Lung (tissue), 12 donors: ENCODE data around the gene FAM222A. TPM values are rescaled to one million over a fixed set of nuclear protein-coding genes. Genes with fewer than 3 reads are reported as not detected.

Source experiments
- ATAC-seq: fragments of 200-7000 bp; cut with Tn5 transposase; one replicate; pipeline ENCODE4 v1.9.1; 2020; ENCODE audit warnings: moderate number of reproducible peaks; ENCODE audit not compliant: insufficient read depth, low FRiP score
- DNase-seq, 3 donors: peaks; one replicate each; pipeline ENCODE4 v3.0.0-alpha.2; 2013 to 2017
- H3K27ac ChIP-seq, 2 donors: one replicate each; pipeline ENCODE4 v1.5.1; 2013; ENCODE audit warnings: mild to moderate bottlenecking in 2 of 2, moderate library complexity in 2 of 2, control low read depth in 1 of 2, inconsistent platforms in 1 of 2, low read depth in 1 of 2, low read length in 1 of 2
- H3K27me3 ChIP-seq, 3 donors: one replicate each; pipeline ENCODE4 v1.5.1; 2013; ENCODE audit warnings: low read length in 2 of 3; ENCODE audit not compliant: control insufficient read depth in 3 of 3, insufficient read depth in 3 of 3
- H3K36me3 ChIP-seq, 4 donors: one replicate each; pipeline ENCODE4 v1.5.1; 2013; ENCODE audit warnings: low read length in 4 of 4, mild to moderate bottlenecking in 1 of 4, moderate library complexity in 1 of 4; ENCODE audit not compliant: control insufficient read depth in 4 of 4, insufficient read depth in 4 of 4
- H3K4me1 ChIP-seq, 5 donors: one replicate each; pipeline ENCODE4 v1.5.1; 2013; ENCODE audit warnings: low read length in 5 of 5, mild to moderate bottlenecking in 2 of 5, moderate library complexity in 1 of 5; ENCODE audit not compliant: control insufficient read depth in 5 of 5, insufficient read depth in 5 of 5
- H3K4me3 ChIP-seq: one replicate; pipeline ENCODE4 v1.5.1; 2013; ENCODE audit warnings: mild to moderate bottlenecking, control low read depth, moderate library complexity
- H3K9ac ChIP-seq, 2 donors: one replicate each; pipeline ENCODE4 v1.5.1; 2013; ENCODE audit warnings: low read length in 2 of 2, control low read depth in 1 of 2; ENCODE audit not compliant: insufficient read depth in 1 of 2
- H3K9me3 ChIP-seq, 4 donors: one replicate each; pipeline ENCODE4 v1.5.1; 2013; ENCODE audit warnings: low read length in 3 of 4, mild to moderate bottlenecking in 1 of 4, moderate library complexity in 1 of 4; ENCODE audit not compliant: control insufficient read depth in 4 of 4, insufficient read depth in 3 of 4
- CTCF ChIP-seq: IDR thresholded peaks from 2 replicates; pipeline ENCODE4 v1.5.1; 2012; ENCODE audit warnings: mild to moderate bottlenecking; ENCODE audit errors: control extremely low read depth, extremely low read depth
- WGBS, 2 donors: extraction: QIAGEN DNeasy Blood & Tissue Kit; methylation state at CpG; one replicate each; pipeline ENCODE4 v1.1.7; 2013; 5-methylcytosine and 5-hydroxymethylcytosine counted together
- polyA plus RNA-seq, 2 donors: library from polyadenylated mRNA; stranded (reverse); fragments of 200-250 nt; gene quantifications; one replicate each; pipeline ENCODE4 v1.2.1, GENCODE V29; 2013
- total RNA-seq, 2 donors: library from RNA; depleted of rRNA in 1 of 2; stranded (reverse); fragments of >200 nt in 1 of 2; gene quantifications; one replicate each; pipeline ENCODE4 v1.2.1, GENCODE V29; 2014 to 2021
- donor health status: control.
- donor health status: control.
- donor health status: Bipolar disorder and iron deficiency.
- donor health status: healthy.
- donor health status: DM: yes; HTN: yes; CAD: no.

Gene FAM222A
- total and polyA plus RNA-seq, 4 donors = 0.28 to 2.6 (median 1.1) TPM

GRCh38 chr12:109763201-109763841 lies 49.7 kb downstream of the FAM222A start:
- Histone ChIP-seq H3K4me1 (peaks cover 0 to 25% (median 15%) of the 10 kb centered on the region in 5 donors), H3K27ac (no peak overlapping the region), H3K9ac (no peak overlapping the region), H3K36me3 (peaks cover 0 to 6% (median 0%) of the 10 kb centered on the region in 4 donors), H3K9me3 (peaks cover 0 to 9% (median 2%) of the 10 kb centered on the region in 4 donors), H3K4me3 (no peak overlapping the region), H3K27me3 (no peaks in the 10 kb centered on the region)
- no peak for TF ChIP-seq CTCF
- ATAC-seq (peak; percentile 28), DNase-seq (peak in 1 of 3 donors; percentile 8)
- 51 to 65% methylated on average over 3 of the region's 3 CpGs for WGBS, 2 donors

DNA sequence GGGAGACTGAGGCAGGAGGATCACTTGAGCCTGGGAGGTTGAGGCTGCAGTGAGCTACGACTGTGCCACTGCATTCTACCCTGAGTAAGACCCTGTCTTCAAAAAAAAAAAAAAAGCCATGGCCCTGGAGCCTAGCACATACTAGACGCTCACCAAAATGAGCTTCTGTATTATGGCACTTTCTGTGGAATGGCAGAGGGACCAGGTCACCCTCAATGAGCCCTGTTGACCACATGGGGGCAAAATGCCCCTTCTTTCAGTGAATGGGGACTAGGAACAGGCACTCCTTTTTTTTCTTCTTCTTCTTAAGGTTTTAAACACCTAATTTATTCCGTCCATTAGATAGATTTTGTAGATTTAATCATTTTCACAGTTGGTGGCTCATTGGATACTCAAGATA lies 50.5 kb downstream of the FAM222A start:
- H3K4me1 ChIP-seq = peaks cover 0 to 22% (median 14%) of the 10 kb centered on the region in 5 donors
- H3K4me3 ChIP-seq = no peak overlapping the region
- ATAC-seq = no peak
- 95 to 98% methylated on average over 3 of the region's 3 CpGs for WGBS, 2 donors
- H3K9ac ChIP-seq = no peak overlapping the region
- H3K27me3 ChIP-seq = no peaks in the 10 kb centered on the region
- no peak for DNase-seq
- peaks cover 0 to 6% (median 2%) of the 10 kb centered on the region in 4 donors for H3K36me3 ChIP-seq
- H3K27ac ChIP-seq = no peak overlapping the region
- H3K9me3 ChIP-seq = peaks cover 0 to 9% (median 2%) of the 10 kb centered on the region in 4 donors
- TF ChIP-seq CTCF = no peak

GRCh38 chr12:109764776-109765445 lies 51.3 kb downstream of the FAM222A start:
- DNase-seq (no peak), ATAC-seq (no peak)
- Histone ChIP-seq H3K4me3 (no peak overlapping the region), H3K27ac (no peak overlapping the region), H3K36me3 (peaks cover 0 to 6% (median 2%) of the 10 kb centered on the region in 4 donors), H3K9me3 (peaks cover 0 to 9% (median 2%) of the 10 kb centered on the region in 4 donors), H3K4me1 (peaks cover 0 to 18% (median 11%) of the 10 kb centered on the region in 5 donors), H3K9ac (no peak overlapping the region), H3K27me3 (no peaks in the 10 kb centered on the region)
- WGBS, 2 donors = 90 to 94% methylated on average over 18 of the region's 18 CpGs
- TF ChIP-seq CTCF = no peak
